Suprapubic skin (tissue), 4 donors: ENCODE results near the gene HOXC9. TPM values are rescaled to one million over a fixed set of nuclear protein-coding genes. Genes with fewer than 3 reads are reported as not detected.
A peak's percentile ranks its signal among the peaks of the same experiment; 100 is the strongest.

Experiments
- DNase-seq, 2 donors: peaks; one replicate each; pipeline ENCODE4 v3.0.0-alpha.2; 2019; ENCODE audit warnings: low spot score in 2 of 2
- H3K27ac ChIP-seq: fragments of 200-600 bp; sonication (generic); one replicate; pipeline ENCODE4 v1.5.1; 2019
- H3K27me3 ChIP-seq: fragments of 200-600 bp; sonication (generic); one replicate; pipeline ENCODE4 v1.5.1; 2019
- H3K36me3 ChIP-seq: fragments of 200-600 bp; sonication (generic); one replicate; pipeline ENCODE4 v1.5.1; 2019
- H3K4me1 ChIP-seq: fragments of 200-600 bp; sonication (generic); one replicate; pipeline ENCODE4 v1.5.1; 2019
- H3K4me3 ChIP-seq: fragments of 200-600 bp; sonication (generic); one replicate; pipeline ENCODE4 v1.5.1; 2019; ENCODE audit warnings: mild to moderate bottlenecking
- H3K9me3 ChIP-seq: fragments of 200-600 bp; sonication (generic); one replicate; pipeline ENCODE4 v1.5.1; 2019
- CTCF ChIP-seq, 2 donors: fragments of 200-600 bp in 1 of 2; fragments of 450-650 bp in 1 of 2; sonication (generic) in 1 of 2; IDR thresholded peaks; one replicate each; pipeline ENCODE4 v1.5.1; 2016 to 2019; ENCODE audit warnings: antibody characterized with exemption in 2 of 2, mild to moderate bottlenecking in 1 of 2, moderate library complexity in 1 of 2
- EP300 ChIP-seq: sonication (generic); formaldehyde crosslinking; IDR thresholded peaks from one replicate; pipeline ENCODE4 v1.6.1; 2017; ENCODE audit warnings: antibody characterized with exemption
- POLR2A ChIP-seq, 2 donors: fragments of 450-650 bp; IDR thresholded peaks; one replicate each; pipeline ENCODE4 v1.6.1; 2017; ENCODE audit warnings: antibody characterized with exemption in 2 of 2, mild to moderate bottlenecking in 2 of 2, moderate library complexity in 2 of 2
- POLR2AphosphoS5 ChIP-seq, 3 donors: sonication (generic); formaldehyde crosslinking; IDR thresholded peaks; one replicate each; pipeline ENCODE4 v1.6.1; 2017; ENCODE audit warnings: antibody characterized with exemption in 3 of 3
- WGBS: methylation state at CpG from one replicate; pipeline ENCODE4 v1.1.5; 2018; 5-methylcytosine and 5-hydroxymethylcytosine counted together
- total RNA-seq, 4 donors: library from RNA; depleted of rRNA; stranded (reverse); fragments of >200 nt; gene quantifications; one replicate each; pipeline ENCODE4 v1.1.0, GENCODE V29; 2016

Gene HOXC9
- total RNA-seq, 4 donors from 2014 or later = 4.9 to 12.2 (median 6.1) TPM

DNA sequence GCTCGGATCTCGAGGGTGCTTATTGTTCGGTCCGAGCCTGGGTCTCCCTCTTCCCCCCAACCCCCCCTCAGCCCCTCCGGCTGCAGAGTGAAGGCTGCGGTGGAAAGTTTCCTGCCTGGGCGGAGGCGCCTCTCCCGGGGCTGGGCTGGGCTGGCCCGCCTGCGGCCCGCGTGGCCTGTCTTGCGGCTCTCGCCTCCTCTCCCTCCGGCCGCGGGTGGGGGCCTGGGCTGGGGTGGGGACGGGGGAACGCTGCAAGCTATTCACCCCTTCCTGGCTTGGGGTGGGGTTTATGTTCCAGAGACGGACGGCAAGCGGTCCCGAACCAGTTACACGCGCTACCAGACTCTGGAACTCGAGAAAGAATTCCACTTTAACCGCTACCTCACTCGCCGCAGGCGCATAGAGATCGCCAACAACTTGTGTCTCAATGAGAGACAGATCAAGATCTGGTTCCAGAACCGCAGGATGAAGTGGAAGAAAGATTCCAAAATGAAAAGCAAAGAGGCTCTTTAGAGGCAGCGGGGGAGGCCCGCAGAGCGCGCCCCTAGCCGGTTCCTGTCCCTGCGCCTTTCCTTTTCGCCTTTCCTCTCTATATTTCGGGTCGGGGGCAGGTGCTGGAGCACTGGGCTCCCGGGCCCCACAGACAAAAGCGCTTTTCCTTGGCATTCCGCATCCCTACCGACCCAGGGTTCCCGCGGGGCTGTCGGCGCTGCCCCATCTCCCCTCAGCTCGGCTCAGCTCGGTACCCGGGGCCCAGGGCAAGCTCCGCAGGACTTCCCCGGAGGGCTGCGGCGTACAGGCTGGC lies 34.2 kb downstream of the HOXC9 start:
- WGBS = 39% methylated on average over 26 of the region's 57 CpGs
- TF ChIP-seq POLR2AphosphoS5 (IDR thresholded peaks at IDR 0.05) (no peak), EP300 (no peak), CTCF (IDR thresholded peaks at IDR 0.05) (no peak), POLR2A (IDR thresholded peaks at IDR 0.05) (no peak)
- Histone ChIP-seq H3K9me3 (no peaks in the 10 kb centered on the region), H3K36me3 (no peaks in the 10 kb centered on the region), H3K27me3 (peaks cover 38% of the 10 kb centered on the region), H3K4me1 (peaks cover 87% of the 10 kb centered on the region), H3K4me3 (peak overlapping the region; percentile 51), H3K27ac (peak overlapping the region; percentile 47)
- DNase-seq = peak in 1 of 2 donors; percentile 79

- H3K27ac ChIP-seq = peak overlapping the region; percentile 47
- peaks cover 38% of the 10 kb centered on the region for H3K27me3 ChIP-seq
- TF ChIP-seq EP300 (no peak), POLR2AphosphoS5 (IDR thresholded peaks at IDR 0.05) (no peak), POLR2A (IDR thresholded peaks at IDR 0.05) (no peak), CTCF (IDR thresholded peaks at IDR 0.05) (no peak)
These were observed 34.9 kb downstream of the HOXC9 start for GRCh38 chr12:54034785-54035310.

DNA sequence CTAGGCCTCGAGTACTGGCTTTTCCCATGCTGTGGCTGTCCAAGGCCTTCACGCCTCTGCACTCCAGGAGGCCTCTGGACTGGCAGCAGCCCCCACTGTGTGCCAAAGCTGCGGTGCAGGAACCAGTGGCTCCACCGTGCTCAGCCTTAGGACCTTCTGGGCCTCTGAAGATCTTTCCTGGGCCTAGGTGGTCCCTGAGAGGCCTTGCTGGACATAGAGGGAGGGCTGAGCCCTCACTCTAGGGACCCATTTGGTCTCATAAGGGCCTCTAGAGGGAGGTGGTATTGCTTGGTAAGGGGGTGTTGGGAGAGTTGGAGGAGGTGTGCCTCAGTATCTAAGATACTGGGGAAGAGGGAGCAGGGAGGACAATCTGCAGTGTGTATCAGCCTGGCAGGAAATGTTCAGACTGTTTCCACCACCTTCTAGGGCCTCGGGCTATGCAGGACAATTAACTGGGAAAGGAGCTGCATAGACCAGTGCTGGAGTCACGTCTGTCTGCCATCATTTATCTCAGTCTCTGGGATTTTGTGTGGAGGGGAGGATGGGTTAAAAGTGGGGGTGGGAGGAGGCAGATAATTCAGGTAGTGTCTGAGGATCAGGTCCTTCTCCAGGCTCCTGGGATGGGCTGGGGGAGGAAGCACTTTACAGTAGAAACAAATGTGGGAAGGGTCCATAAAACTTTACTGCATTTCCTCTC lies 35.8 kb downstream of the HOXC9 start:
- H3K27me3 ChIP-seq = peaks cover 32% of the 10 kb centered on the region
- peak overlapping the region; percentile 9 for H3K27ac ChIP-seq
- H3K9me3 ChIP-seq = no peaks in the 10 kb centered on the region
- TF ChIP-seq EP300 = no peak
- no peak for TF ChIP-seq CTCF (IDR thresholded peaks at IDR 0.05)
- TF ChIP-seq POLR2AphosphoS5 (IDR thresholded peaks at IDR 0.05) = no peak
- no peaks in the 10 kb centered on the region for H3K36me3 ChIP-seq
- 51% methylated on average over 2 of the region's 6 CpGs for WGBS
- H3K4me1 ChIP-seq = peaks cover 87% of the 10 kb centered on the region
- no peak for DNase-seq
- no peak overlapping the region for H3K4me3 ChIP-seq

More at GRCh38 chr12:54034785-54035310, 34.9 kb downstream of the HOXC9 start:
- DNase-seq = peak in 1 of 2 donors; percentile 77
- Histone ChIP-seq H3K9me3 (no peaks in the 10 kb centered on the region), H3K4me3 (peak overlapping the region; percentile 51), H3K4me1 (peaks cover 85% of the 10 kb centered on the region), H3K36me3 (no peaks in the 10 kb centered on the region)
- 64% methylated on average over 10 of the region's 22 CpGs for WGBS

DNA sequence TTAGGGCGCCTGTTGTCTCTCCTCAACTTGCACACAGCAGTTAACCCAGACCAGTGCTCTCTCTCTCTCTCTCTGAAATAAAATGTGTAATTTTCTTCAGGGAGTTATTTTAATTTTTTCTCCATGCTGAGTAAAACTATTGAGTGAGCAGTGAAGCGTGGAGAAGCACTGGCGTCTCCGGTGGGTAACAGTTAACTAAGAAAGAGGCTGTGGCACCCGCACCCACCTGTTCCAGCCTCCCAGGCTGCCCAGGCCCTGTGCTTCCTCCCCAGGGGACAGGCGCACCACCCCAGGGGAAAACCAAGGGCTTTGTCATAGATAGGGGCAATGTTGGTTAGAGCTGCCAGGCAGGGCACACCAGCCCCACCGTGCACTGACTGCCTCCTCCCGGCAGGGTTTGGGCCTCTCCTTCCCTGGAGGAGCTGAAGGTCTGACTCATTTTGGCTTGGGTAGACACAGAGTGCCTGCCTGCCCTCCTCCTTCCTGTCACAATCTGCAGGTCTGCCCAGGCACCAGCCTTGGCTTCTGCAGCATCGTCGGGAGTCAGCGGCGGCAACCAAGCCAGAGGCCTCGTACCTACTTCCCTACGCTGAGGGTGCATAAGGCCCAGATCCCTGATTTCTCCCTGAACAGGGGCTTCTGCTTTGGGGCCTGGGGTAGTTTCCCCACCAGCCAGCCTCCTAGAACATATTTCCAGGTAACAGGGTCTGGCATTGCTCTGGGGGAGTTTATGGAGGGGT lies 36.8 kb downstream of the HOXC9 start:
- 53% methylated on average over 11 of the region's 14 CpGs for WGBS
- peaks cover 23% of the 10 kb centered on the region for H3K27me3 ChIP-seq
- peak in 1 of 2 donors; percentile 29 for TF ChIP-seq CTCF (IDR thresholded peaks at IDR 0.05)
- no peak for TF ChIP-seq EP300
- peak in 1 of 2 donors; percentile 78 for DNase-seq
- peaks cover 82% of the 10 kb centered on the region for H3K4me1 ChIP-seq
- H3K9me3 ChIP-seq = no peaks in the 10 kb centered on the region
- H3K4me3 ChIP-seq = no peak overlapping the region
- peak overlapping the region; percentile 37 for H3K27ac ChIP-seq
- no peaks in the 10 kb centered on the region for H3K36me3 ChIP-seq
